Kidney glomerular epithelial cell (primary cell): Measurements from ENCODE around the gene SDF4.
"Not testable (repeated sequence)": the region's sequence is repeated elsewhere in the genome, so short reads cannot be mapped to it uniquely, and the experiment has no call there.

Experiments
- DNase-seq: peaks from one replicate; lab custom pipeline; 2025; lab: John Stamatoyannopoulos, UW

The SDF4 gene

GRCh38 chr1:1259951-1260600 lies 28.3 kb upstream of the SDF4 start:
- DNase-seq = no peak

DNA sequence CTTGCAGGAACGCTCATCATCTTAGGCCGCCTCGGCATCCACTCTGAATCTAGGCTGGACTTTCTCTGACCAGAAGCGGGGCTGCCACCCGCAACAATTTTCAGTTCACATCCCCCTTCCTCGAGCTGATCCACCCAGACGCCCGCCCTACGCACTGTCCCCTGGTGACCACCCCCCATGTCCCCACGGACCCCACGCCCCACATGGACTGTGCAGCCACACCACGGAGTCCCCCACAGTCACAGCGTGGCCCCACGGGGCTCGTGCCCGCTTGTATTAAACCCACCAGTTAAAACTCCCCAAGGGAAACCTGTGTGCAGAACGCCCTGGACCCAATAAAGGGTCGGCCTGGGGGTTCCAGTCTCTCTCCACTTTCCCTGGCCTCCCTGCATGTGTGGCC lies 27.7 kb upstream of the SDF4 start:
- DNase-seq = no peak

DNA sequence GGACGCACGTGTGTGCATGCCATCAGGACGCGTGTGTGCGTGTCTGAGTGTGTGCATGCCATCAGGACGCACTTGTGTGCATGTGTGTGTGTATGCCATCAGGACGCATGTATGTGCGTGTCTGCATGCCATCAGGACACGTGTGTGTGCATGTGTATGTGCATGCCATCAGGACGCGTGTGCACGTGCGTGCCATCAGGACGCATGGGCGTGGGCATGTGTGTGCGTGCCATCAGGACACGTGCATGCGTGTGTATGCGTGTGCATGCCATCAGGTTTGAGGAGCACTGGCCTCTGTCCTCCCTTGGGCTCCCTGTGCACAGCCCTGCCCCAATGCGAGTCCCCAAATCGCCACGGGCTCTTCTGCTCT lies 27.3 kb upstream of the SDF4 start:
- DNase-seq = no peak

GRCh38 chr1:1256956-1257871 lies 25.4 kb upstream of the SDF4 start:
- no peak for DNase-seq

GRCh38 chr1:1255611-1256010 lies 23.8 kb upstream of the SDF4 start:
- no peak for DNase-seq

- no peak for DNase-seq
Observed at GRCh38 chr1:1255078-1255477, 23.3 kb upstream of the SDF4 start.

GRCh38 chr1:1254667-1254998 lies 22.8 kb upstream of the SDF4 start:
- DNase-seq = no peak

DNA sequence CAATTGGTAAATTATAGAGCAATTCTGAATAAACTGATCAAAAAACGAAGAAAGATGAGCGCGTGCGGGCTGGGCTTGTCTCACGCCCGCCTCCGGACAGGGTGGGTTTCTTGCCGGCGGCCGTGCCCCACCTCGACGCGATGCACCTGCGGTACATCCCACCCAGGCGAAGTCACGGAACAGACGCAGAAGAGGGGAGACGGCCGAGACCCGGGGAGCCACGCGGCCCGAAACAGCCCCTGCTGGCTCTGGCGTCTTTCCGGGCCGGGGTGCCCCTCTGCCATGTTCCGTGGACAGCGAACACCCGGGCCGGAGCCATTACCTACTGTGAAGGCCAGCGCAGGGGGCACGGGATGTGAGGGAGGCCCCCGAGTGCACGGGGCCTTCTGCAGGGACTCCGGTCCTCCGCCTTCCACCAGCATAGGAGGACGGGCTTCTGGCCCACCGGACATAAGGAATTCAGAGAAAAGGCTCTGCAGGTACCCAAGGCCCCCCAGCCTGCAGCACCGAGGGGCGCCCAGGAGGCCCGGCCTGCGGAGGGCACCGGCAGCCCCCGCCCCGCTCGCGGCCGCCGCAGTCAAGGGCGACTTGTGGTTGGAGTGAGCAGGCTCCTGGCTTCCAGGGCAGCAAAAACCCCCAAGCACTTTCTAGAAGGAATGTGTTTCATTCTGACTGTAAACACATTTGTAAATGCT lies 22.3 kb upstream of the SDF4 start:
- DNase-seq = no peak

DNA sequence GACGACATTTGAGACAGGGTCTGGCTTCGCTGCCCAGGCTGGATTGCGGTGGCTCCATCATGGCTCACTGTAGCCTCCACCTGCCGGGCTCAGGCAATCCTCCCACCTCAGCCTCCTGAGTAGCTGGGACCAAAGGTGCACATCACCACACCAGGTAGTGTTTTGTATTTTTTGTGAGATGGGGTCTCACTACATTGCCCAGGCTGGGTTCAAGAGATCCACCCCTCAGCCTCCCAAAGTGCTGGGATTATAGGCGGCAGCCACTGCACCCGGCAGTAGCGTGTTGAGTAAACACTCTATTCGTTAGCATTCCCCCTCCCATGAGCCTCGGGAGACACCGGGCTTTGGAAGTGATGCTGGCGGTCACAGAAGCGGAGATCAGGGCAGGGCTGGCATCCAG lies 21.5 kb upstream of the SDF4 start:
- no peak for DNase-seq

GRCh38 chr1:1250786-1251284 lies 19.0 kb upstream of the SDF4 start:
- no peak for DNase-seq

- not testable (repeated sequence) for DNase-seq
Observed at GRCh38 chr1:1248009-1248913, 16.5 kb upstream of the SDF4 start.

- DNase-seq = no peak
Observed at GRCh38 chr1:1247341-1247913, 15.6 kb upstream of the SDF4 start.

DNA sequence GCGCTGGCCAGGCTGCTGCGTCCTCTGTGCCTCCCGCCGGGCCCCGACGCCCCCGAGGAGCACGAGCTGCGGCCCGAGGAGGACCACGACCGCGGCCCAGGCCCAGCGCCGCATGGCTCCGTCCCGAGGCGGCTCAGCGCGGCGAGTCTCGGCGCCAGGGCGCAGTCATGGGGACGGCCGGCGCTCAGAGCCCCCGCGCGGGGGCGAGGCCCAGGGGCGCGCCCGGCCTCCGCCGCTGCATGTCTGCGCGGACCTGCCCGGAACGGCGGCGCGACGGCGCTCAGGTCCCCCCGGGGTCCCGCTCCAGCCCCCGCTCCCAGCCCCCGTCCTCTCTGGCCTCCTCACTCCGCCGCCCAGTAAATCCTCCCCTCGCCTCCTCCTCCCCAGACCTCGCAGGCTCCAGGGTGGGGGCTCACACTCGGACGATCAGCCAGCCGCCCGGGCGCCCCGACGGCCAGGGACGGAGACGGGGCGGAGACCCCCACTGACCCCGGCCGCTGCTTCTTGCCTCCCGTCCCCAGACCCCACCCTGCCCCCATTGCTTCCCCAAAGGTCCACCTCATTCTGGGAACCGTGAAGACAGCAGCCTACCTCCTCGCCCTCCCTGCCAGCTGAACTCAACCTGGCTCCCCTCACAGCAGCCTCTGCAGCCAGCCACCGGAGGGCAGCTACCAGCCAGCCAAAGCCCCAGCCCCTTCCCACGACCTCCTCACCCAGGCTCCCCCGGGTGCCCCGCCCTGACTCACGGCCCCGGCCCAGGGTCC lies 15.0 kb upstream of the SDF4 start, which contains the start of gene C1QTNF12:
C1QTNF12 (minus strand) TSS at position 146 of the 764 bp plus-strand sequence; CDS start at position 114, 32 bp downstream.
- no peak for DNase-seq

- DNase-seq = no peak
Observed at GRCh38 chr1:1245817-1246576, 14.2 kb upstream of the SDF4 start.

DNA sequence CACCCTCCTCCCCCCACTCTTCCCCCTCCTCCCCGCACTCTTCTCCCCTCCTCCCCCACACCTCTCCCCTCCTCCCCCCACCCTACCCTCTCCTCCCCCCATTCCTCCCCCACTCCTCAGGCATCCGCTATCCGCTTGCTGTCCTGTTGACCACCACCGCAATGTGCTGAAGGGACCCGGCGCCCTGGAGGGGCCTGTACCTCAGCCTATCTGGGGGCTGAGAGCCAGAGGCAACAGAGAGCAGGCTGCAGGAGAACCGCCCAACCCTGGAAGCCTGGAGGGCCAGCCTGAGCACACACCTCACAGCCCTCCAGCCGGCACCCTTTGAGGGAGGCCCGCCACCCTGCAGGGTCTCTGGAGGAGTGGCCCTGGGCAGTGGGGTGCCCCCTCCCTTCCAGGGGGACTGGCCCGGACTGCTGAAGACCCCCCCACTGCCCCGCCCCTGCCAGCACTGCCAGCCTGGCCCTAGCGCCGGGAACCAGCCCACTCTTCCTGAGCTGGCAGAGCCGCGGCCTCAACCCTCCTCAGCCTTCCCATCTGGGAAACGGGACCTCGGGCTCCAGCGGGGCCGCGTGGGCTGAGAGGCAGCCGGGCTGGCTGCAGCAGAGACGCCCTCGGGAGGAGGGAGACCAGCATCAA lies 13.5 kb upstream of the SDF4 start:
- DNase-seq = no peak

DNA sequence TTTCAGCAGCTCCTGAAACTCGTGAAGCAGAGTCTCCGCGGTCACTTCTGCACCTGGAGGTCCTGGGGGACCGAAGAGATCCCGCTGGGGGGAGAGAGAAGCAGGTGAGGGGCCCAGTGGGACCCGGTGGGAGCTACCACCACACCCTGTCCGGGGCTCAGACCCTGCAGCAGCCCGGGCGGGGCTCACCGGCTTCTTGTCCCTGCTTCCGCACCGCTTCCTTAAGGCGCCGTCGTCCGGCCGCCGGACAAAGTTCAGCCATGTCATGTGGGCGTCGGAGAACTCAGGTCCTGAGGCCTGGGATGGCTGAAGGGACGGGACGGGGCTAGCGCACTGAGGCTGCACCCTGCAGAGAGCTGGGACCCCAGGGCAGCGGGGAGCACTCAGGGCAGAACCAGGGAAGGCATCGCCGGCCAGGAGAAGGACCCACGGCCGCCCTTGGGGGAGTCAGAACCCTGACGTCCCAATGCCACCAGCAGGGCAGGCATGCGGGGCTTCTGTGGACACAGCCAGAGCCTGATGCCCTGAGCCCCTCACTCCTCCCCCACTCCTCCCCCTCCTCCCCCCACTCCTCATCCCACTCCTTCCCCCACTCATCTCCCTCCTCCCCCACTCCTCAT lies 12.5 kb upstream of the SDF4 start:
- no peak for DNase-seq

GRCh38 chr1:1243807-1244191 lies 12.0 kb upstream of the SDF4 start:
- DNase-seq = no peak

DNA sequence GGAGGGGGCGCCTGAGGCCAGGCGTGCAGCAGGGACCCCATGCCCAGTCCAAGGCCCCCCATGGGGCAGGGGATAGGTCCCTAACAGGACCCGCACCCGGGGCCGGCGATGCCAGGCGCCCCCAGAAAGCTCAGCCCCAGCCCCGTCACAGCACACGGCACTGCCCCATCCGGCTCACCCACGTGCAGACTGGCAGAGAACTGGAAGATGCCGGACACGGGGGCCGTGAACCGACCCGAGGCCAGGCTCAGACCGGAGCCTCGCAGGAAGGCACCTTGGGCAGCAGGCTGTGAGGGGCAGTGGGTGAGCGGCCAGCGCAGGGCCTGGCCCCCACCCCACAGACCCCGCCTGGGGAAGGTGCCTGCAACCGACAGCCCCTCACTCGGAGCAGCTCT lies 11.5 kb upstream of the SDF4 start:
- no peak for DNase-seq
